H9 (cell line): ENCODE results near the gene NDUFA11. TPM values are rescaled to one million over a fixed set of nuclear protein-coding genes. Genes with fewer than 3 reads are reported as not detected.

ENCODE experiments used
- DNase-seq: peaks from one replicate; pipeline ENCODE4 v3.0.0-alpha.2; 2017
- H2AFZ ChIP-seq: one replicate; pipeline ENCODE4 v1.6.1; 2013; ENCODE audit warnings: mild to moderate bottlenecking, low read length, control low read depth, moderate library complexity
- H2AK5ac ChIP-seq: 2 replicates; pipeline ENCODE4 v1.6.1; 2013; ENCODE audit warnings: low read length, control low read depth, mixed read lengths; ENCODE audit not compliant: insufficient read length
- H2BK120ac ChIP-seq: one replicate; pipeline ENCODE4 v1.6.1; 2013; ENCODE audit warnings: low read depth, mild to moderate bottlenecking, low read length, control low read depth, inconsistent platforms; ENCODE audit not compliant: poor library complexity, severe bottlenecking
- H2BK12ac ChIP-seq: 2 replicates; pipeline ENCODE4 v1.6.1; 2013; ENCODE audit warnings: low read length, control low read depth, mixed read lengths, low read depth; ENCODE audit not compliant: insufficient read length
- H2BK15ac ChIP-seq: 2 replicates; pipeline ENCODE4 v1.6.1; 2013; ENCODE audit warnings: low read depth, low read length, control low read depth
- H2BK20ac ChIP-seq: one replicate; pipeline ENCODE4 v1.6.1; 2013; ENCODE audit warnings: low read depth, mild to moderate bottlenecking, low read length, control low read depth, inconsistent platforms; ENCODE audit not compliant: poor library complexity, severe bottlenecking
- H2BK5ac ChIP-seq: 2 replicates; pipeline ENCODE4 v1.6.1; 2013; ENCODE audit warnings: low read length, control low read depth, mixed read lengths; ENCODE audit not compliant: insufficient read length
- H3K14ac ChIP-seq: 2 replicates; pipeline ENCODE4 v1.6.1; 2013; ENCODE audit warnings: low read length, control low read depth; ENCODE audit not compliant: insufficient read depth
- H3K18ac ChIP-seq: 2 replicates; pipeline ENCODE4 v1.6.1; 2013; ENCODE audit warnings: low read depth, mild to moderate bottlenecking, mixed read lengths, low read length, control low read depth; ENCODE audit not compliant: insufficient read length
- H3K23ac ChIP-seq: 2 replicates; pipeline ENCODE4 v1.6.1; 2013; ENCODE audit warnings: low read length, control low read depth, mixed read lengths, low read depth; ENCODE audit not compliant: insufficient read length
- H3K23me2 ChIP-seq: 2 replicates; pipeline ENCODE4 v1.6.1; 2013; ENCODE audit warnings: low read depth, mild to moderate bottlenecking, mixed read lengths, low read length, control low read depth; ENCODE audit not compliant: insufficient read length, poor library complexity, severe bottlenecking
- H3K27ac ChIP-seq: 2 replicates; pipeline ENCODE4 v1.5.1; 2013; ENCODE audit warnings: low read length, control low read depth, mixed read lengths, low read depth; ENCODE audit not compliant: insufficient read length
- H3K27me3 ChIP-seq: 2 replicates; pipeline ENCODE4 v1.6.1; 2013; ENCODE audit warnings: low read length, control low read depth, inconsistent platforms; ENCODE audit not compliant: insufficient read depth
- H3K4ac ChIP-seq: 2 replicates; pipeline ENCODE4 v1.6.1; 2013; ENCODE audit warnings: low read depth, mild to moderate bottlenecking, control low read depth, inconsistent platforms, low read length, moderate library complexity
- H3K4me1 ChIP-seq: 2 replicates; pipeline ENCODE4 v1.6.1; 2013; ENCODE audit warnings: low read length, control low read depth, inconsistent platforms; ENCODE audit not compliant: insufficient read depth
- H3K4me2 ChIP-seq: 2 replicates; pipeline ENCODE4 v1.6.1; 2013; ENCODE audit warnings: low read length, control low read depth, mixed read lengths; ENCODE audit not compliant: insufficient read length, insufficient read depth
- H3K56ac ChIP-seq: 2 replicates; pipeline ENCODE4 v1.6.1; 2013; ENCODE audit warnings: low read depth, mild to moderate bottlenecking, mixed read lengths, low read length, control low read depth; ENCODE audit not compliant: insufficient read length
- H3K79me1 ChIP-seq: 2 replicates; pipeline ENCODE4 v1.6.1; 2013; ENCODE audit warnings: low read depth, mild to moderate bottlenecking, moderate library complexity, low read length, control low read depth, inconsistent platforms; ENCODE audit not compliant: insufficient read depth, poor library complexity, severe bottlenecking
- H3K79me2 ChIP-seq: 2 replicates; pipeline ENCODE4 v1.6.1; 2013; ENCODE audit warnings: low read length, control low read depth, inconsistent platforms; ENCODE audit not compliant: insufficient read depth
- H3K9ac ChIP-seq: 2 replicates; pipeline ENCODE4 v1.6.1; 2013; ENCODE audit warnings: low read length, control low read depth, mixed read lengths; ENCODE audit not compliant: insufficient read length; ENCODE audit errors: extremely low read depth
- H3K9me3 ChIP-seq: one replicate; pipeline ENCODE4 v1.6.1; 2013; ENCODE audit warnings: low read depth, low read length, inconsistent platforms; ENCODE audit not compliant: control insufficient read depth
- H3T11ph ChIP-seq: one replicate; pipeline ENCODE4 v1.6.1; 2013; ENCODE audit warnings: mild to moderate bottlenecking, low read length, control low read depth, inconsistent platforms
- H4K20me1 ChIP-seq: one replicate; pipeline ENCODE4 v1.6.1; 2013; ENCODE audit not compliant: control insufficient read depth, insufficient read length, insufficient read depth
- H4K5ac ChIP-seq: 2 replicates; pipeline ENCODE4 v1.6.1; 2013; ENCODE audit warnings: low read depth, mild to moderate bottlenecking, mixed read lengths, low read length, control low read depth; ENCODE audit not compliant: insufficient read length
- H4K8ac ChIP-seq: replicated peaks from 2 replicates; pipeline ENCODE4 v1.6.1; 2013; ENCODE audit warnings: low read length, control low read depth, mixed read lengths, low read depth; ENCODE audit not compliant: insufficient read length
- H4K91ac ChIP-seq: 2 replicates; pipeline ENCODE4 v1.6.1; 2013; ENCODE audit warnings: low read depth, mild to moderate bottlenecking, moderate library complexity, mixed read lengths, low read length, control low read depth; ENCODE audit not compliant: insufficient read length
- H3K27ac Mint-ChIP-seq, 3 experiments: 2 replicates in 2 of 3; 3 replicates in 1 of 3; pipeline ENCODE4 v1.8.0; 2020 to 2021; ENCODE audit warnings: mixed read lengths in 3 of 3, mild to moderate bottlenecking in 1 of 3, moderate library complexity in 1 of 3
- H3K27me3 Mint-ChIP-seq: 2 replicates; pipeline ENCODE4 v1.8.0; 2021; ENCODE audit warnings: low read depth, mild to moderate bottlenecking, moderate library complexity, mixed read lengths
- H3K36me3 Mint-ChIP-seq, 3 experiments: 2 replicates in 2 of 3; 3 replicates in 1 of 3; pipeline ENCODE4 v1.8.0; 2020 to 2021; ENCODE audit warnings: low read depth in 3 of 3, mixed read lengths in 3 of 3; ENCODE audit not compliant: insufficient read depth in 1 of 3
- H3K4me1 Mint-ChIP-seq, 2 experiments: 2 replicates each; pipeline ENCODE4 v1.8.0; 2020; ENCODE audit warnings: mixed read lengths in 2 of 2
- H3K4me3 Mint-ChIP-seq, 2 experiments: 2 replicates in 1 of 2; 3 replicates in 1 of 2; pipeline ENCODE4 v1.8.0; 2020 to 2021; ENCODE audit warnings: mild to moderate bottlenecking in 2 of 2, mixed read lengths in 2 of 2, moderate library complexity in 1 of 2
- H3K9me3 Mint-ChIP-seq, 2 experiments: 2 replicates in 1 of 2; 3 replicates in 1 of 2; pipeline ENCODE4 v1.8.0; 2020; ENCODE audit warnings: mild to moderate bottlenecking in 2 of 2, mixed read lengths in 2 of 2, moderate library complexity in 1 of 2
- CTCF ChIP-seq: fragments of 200-600 bp; sonication (generic); conservative IDR thresholded peaks from 3 replicates; pipeline ENCODE4 v1.8.0; 2021; ENCODE audit warnings: antibody characterized with exemption, mild to moderate bottlenecking
- WGBS: extraction: QIAGEN DNeasy Blood & Tissue Kit; methylation state at CpG from one replicate; pipeline ENCODE4 v1.1.7; 2013; ENCODE audit warnings: missing lambda C conversion rate, low lambda C conversion rate, mixed read lengths; ENCODE audit not compliant: insufficient read length; ENCODE audit errors: extremely low coverage; 5-methylcytosine and 5-hydroxymethylcytosine counted together
- total RNA-seq: library from RNA; stranded (reverse); gene quantifications from 2 replicates; pipeline ENCODE4 v1.2.1, GENCODE V29; 2021

NDUFA11 gene
- total RNA-seq, 1 experiment from 2014 or later: 282 TPM

GRCh38 chr19:5917431-5918107 is 14.0 kb upstream of the NDUFA11 start:
- Histone ChIP-seq H2BK12ac (no peak overlapping the region), H3K23ac (no peak overlapping the region), H4K91ac (no peak overlapping the region), H3K9me3 (no peaks in the 10 kb centered on the region), H2BK5ac (no peak overlapping the region), H3K79me1 (no peaks in the 10 kb centered on the region), H3K4me1 (no peaks in the 10 kb centered on the region), H3K4ac (no peak overlapping the region), H3K18ac (no peak overlapping the region), H2BK15ac (no peak overlapping the region), H4K20me1 (peaks cover 3% of the 10 kb centered on the region), H3K27me3 (no peaks in the 10 kb centered on the region), H2AFZ (no peak overlapping the region), H3K23me2 (no peaks in the 10 kb centered on the region), H3K79me2 (no peaks in the 10 kb centered on the region), H4K8ac (no peak overlapping the region), H2BK20ac (no peak overlapping the region), H2AK5ac (no peak overlapping the region), H3T11ph (no peak overlapping the region), H3K9ac (no peak overlapping the region), H4K5ac (no peak overlapping the region), H3K56ac (no peak overlapping the region), H2BK120ac (no peak overlapping the region), H3K27ac (no peak overlapping the region), H3K14ac (no peak overlapping the region), H3K4me2 (no peak overlapping the region)
- no peak overlapping the region for H3K27ac Mint-ChIP-seq
- DNase-seq: no peak
- H3K9me3 Mint-ChIP-seq: no peaks in the 10 kb centered on the region
- no peak overlapping the region for H3K4me3 Mint-ChIP-seq
- no peak for TF ChIP-seq CTCF
- no CpG with 5 or more reads among the region's 36 CpGs for WGBS
- H3K4me1 Mint-ChIP-seq: no peaks in the 10 kb centered on the region
- H3K27me3 Mint-ChIP-seq: no peaks in the 10 kb centered on the region; the same call in 1 of the 2 replicates
- peaks cover 19 to 57% (median 45%) of the 10 kb centered on the region in 3 experiments for H3K36me3 Mint-ChIP-seq
